Myocyte (in vitro differentiated cells): ENCODE measurements around the gene PAFAH1B2. TPM values are rescaled to one million over a fixed set of nuclear protein-coding genes. Genes with fewer than 3 reads are reported as not detected.

Source experiments
- DNase-seq: peaks from one replicate; pipeline ENCODE4 v3.0.0-alpha.2; 2012; ENCODE audit warnings: low read depth
- total RNA-seq: library from RNA; depleted of rRNA; stranded (reverse); fragments of >200 nt; gene quantifications from 2 replicates; pipeline ENCODE4 v1.2.3, GENCODE V29; 2014

Gene PAFAH1B2
- total RNA-seq, 1 donor from 2014 or later, result 93.0 TPM

GRCh38 chr11:117187799-117188481, 43.9 kb downstream of the PAFAH1B2 start:
- DNase-seq, result no peak

DNA sequence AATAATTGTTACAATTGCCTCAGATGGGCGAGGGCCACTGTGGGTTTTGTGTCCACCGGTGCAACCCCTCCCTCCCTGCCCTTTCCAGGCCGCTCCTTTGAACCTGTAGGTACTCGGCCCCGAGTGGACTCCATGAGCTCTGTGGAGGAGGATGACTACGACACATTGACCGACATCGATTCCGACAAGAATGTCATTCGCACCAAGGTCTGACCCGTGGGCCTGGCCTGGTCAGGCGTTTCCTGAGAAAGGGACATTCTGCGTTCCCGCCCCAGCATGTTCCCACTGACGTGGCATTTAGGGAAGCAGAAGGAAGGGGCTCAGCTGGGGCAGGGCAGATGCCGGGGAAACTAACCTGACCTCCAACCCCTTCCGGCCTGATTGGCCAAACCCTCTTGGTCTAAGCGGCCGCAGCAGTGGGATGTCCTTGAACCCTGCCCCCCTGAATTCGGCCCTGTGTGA, 44.6 kb downstream of the PAFAH1B2 start:
- no peak for DNase-seq

DNA sequence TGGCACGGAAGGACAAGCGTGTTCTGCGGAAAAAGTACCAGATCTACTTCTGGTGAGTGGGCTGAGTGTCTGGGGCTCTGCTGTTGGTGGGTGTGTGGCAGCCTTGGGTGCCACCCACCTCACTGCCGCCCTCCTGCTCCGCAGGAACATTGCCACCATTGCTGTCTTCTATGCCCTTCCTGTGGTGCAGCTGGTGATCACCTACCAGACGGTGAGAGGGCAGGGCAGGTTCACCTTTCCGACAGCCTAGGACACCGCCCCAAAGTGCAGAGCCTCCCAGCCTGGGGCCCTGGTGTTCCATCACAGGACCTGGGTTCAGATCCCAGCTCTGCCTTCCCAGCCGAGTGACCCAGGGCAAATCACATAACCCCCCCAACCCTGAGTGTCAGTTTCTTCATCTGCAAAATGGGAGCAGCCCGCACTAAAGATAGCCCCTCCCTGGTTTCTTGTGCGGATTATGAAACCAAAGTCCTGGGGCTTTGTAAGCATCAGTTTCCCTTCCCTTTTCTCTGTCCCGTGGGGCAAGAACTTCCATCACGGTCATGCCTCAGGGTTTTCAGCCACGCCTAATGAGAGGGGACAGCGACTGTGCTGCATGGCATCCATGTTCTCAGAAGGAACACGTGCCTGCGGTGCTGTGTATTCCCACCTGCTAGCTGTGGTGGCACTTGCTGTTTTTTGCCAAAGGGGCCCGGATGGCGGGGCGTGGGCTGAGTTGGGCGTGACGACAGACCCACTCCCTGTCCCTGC, 45.3 kb downstream of the PAFAH1B2 start:
- no peak for DNase-seq

GRCh38 chr11:117189941-117190544, 46.0 kb downstream of the PAFAH1B2 start:
- DNase-seq, result no peak

GRCh38 chr11:117191680-117192400, 47.8 kb downstream of the PAFAH1B2 start:
- DNase-seq, result no peak

- no peak for DNase-seq
These were observed 48.4 kb downstream of the PAFAH1B2 start for GRCh38 chr11:117192401-117192875.

DNA sequence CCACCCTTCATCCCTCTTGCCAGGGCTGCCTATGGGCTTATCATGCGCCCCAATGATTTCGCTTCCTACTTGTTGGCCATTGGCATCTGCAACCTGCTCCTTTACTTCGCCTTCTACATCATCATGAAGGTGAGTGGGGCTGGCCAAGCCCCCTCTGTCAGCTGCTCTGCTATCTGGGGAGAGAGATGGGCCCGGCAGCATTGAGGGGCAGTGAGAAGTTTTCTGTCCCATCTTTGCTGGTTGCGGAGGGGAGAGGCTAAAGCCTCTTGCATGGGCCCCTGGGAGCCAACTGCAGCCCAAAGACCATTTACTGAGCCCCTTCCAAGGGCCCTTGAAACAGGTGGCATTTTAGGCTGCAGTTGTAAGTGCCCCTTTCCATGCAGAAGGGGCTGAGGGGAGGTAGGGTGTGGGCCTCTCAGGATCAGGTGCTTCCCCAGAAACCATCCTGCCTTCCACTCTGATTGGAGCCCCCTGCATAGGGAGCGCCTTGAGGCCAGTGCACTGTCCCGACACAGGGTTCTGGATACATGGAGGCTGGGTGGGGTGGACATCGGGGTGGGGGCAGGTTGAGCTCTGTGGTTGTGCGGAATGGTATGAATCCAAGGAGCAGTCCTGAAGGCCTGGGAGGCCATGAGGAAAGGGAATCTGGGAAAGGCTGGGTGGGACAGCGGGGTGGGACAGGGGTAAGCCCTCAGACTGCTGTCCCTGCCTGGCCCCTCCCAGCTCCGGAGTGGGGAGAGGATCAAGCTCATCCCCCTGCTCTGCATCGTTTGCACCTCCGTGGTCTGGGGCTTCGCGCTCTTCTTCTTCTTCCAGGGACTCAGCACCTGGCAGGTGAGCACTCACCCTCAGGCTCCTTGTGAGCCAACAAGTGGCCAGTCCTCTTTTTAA, 49.3 kb downstream of the PAFAH1B2 start:
- no peak for DNase-seq

GRCh38 chr11:117194267-117194666, 50.2 kb downstream of the PAFAH1B2 start:
- DNase-seq, result peak; percentile 53

GRCh38 chr11:117195258-117195657, 51.2 kb downstream of the PAFAH1B2 start:
- DNase-seq, result no peak

DNA sequence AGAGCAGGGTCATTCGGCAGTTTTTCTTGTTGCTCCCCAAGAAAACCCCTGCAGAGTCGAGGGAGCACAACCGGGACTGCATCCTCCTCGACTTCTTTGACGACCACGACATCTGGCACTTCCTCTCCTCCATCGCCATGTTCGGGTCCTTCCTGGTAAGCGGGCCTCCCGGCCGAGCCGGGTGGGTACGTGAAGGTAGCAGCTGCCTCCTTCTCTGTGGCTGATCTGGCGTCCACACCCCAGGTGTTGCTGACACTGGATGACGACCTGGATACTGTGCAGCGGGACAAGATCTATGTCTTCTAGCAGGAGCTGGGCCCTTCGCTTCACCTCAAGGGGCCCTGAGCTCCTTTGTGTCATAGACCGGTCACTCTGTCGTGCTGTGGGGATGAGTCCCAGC, 51.7 kb downstream of the PAFAH1B2 start:
- no peak for DNase-seq

DNA sequence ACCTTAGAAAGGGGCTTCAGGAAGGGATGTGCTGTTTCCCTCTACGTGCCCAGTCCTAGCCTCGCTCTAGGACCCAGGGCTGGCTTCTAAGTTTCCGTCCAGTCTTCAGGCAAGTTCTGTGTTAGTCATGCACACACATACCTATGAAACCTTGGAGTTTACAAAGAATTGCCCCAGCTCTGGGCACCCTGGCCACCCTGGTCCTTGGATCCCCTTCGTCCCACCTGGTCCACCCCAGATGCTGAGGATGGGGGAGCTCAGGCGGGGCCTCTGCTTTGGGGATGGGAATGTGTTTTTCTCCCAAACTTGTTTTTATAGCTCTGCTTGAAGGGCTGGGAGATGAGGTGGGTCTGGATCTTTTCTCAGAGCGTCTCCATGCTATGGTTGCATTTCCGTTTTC, 52.9 kb downstream of the PAFAH1B2 start:
- no peak for DNase-seq

- peak; percentile 49 for DNase-seq
These were observed 53.7 kb downstream of the PAFAH1B2 start for GRCh38 chr11:117197516-117198456.

GRCh38 chr11:117198613-117199012, 54.5 kb downstream of the PAFAH1B2 start:
- DNase-seq, result no peak

DNA sequence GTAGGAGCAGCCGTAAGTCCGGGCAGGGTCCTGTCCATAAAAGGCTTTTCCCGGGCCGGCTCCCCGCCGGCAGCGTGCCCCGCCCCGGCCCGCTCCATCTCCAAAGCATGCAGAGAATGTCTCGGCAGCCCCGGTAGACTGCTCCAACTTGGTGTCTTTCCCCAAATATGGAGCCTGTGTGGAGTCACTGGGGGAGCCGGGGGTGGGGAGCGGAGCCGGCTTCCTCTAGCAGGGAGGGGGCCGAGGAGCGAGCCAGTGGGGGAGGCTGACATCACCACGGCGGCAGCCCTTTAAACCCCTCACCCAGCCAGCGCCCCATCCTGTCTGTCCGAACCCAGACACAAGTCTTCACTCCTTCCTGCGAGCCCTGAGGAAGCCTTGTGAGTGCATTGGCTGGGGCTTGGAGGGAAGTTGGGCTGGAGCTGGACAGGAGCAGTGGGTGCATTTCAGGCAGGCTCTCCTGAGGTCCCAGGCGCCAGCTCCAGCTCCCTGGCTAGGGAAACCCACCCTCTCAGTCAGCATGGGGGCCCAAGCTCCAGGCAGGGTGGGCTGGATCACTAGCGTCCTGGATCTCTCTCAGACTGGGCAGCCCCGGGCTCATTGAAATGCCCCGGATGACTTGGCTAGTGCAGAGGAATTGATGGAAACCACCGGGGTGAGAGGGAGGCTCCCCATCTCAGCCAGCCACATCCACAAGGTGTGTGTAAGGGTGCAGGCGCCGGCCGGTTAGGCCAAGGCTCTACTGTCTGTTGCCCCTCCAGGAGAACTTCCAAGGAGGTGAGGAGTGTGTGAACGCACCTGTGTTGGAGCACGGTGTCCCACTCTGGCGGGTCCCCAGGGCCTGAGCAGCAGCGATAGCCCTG, 55.2 kb downstream of the PAFAH1B2 start, which contains the start of gene TAGLN:
Gene TAGLN, plus strand, starts transcription at position 318 of the 863 bp plus-strand sequence. CDS start 3,644 bp downstream, outside the sequence.
- DNase-seq, result peak; percentile 90

DNA sequence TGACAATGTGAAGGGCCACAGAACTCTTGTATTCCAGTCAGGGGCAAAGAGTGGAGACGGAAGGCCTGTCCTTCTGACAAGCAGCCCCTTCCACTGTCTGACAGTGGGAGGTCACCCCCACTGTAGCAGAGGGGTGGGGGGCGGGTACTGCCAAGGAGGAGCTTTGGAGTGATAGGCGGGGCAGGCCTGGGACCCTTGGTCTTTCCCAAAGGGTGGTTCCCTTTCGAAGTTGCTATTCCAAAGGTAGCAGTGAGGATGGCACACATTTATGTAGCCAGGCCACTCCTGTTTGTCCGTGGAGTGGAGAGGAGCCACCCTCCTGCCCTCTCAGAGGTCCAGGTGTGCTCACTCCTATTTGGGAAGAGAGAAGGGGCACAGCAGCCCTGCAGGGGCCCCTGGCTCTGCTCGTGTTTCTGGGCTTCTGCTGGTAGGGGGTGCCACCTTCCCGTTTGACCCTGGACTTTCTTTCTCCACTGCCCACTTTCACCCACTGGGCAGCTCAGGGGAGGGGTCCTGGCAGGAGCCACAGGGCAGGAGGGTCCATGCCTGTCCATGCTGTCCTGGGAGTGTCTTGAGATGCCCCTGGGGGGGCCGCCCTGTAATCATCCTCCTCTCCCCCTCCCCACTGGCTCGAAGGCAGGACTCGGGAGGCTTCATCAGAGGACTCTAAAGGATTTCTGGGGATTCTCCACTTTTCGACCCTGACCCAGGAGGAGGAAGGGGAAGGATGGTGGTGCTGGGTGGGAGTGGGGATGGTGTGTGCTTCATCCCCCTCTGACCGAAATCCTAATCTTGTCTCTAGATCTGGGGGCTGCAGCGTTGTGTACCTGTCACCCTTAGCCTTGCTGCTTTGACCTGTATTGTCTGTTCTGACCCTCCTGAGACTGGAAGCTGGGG, 56.1 kb downstream of the PAFAH1B2 start:
- peak; percentile 32 for DNase-seq

DNA sequence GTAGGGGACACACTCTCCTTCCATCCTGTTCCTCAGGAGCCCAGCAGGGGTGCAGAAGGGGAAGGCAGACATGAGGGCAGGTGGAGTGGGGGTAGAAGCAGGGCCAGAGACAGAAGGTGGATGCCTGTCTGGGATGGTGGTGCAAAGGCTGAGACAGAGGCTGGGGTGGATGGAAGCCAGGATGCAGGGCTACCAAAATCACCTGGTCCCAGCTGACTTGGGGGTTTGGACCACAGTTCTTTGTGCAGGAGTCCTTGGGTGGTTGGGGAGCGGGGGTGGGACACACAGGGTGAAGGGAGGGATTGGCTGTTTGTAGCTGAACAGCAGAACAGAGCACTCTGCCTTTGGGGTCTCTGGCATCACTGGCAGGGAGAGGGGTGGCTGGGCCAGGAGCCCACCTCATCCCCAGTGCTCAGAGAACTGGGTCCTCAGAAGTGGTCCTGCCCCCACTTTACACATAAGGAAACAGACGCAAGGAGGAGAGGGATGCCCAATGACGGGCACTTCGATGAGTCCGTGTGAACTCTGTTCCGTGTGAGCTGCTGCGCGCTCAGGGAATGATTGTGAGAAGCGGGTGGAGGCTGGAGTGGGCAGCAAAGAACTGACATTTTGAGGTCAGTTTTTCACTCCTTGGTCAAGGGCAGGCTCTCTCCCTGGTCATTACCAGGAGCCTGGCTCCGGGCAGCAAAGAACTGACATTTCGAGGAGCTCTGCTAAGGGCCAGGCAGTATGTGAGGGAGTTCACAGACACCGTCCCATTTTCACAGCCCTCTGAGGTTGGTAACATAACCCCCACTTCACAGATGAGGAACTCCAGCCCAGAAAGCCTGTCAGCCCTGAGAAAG, 56.9 kb downstream of the PAFAH1B2 start:
- peak; percentile 35 for DNase-seq
